GM13976 (cell line): Measurements from ENCODE around the gene BTN3A1.
"Not testable (repeated sequence)": the region's sequence is repeated elsewhere in the genome, so short reads cannot be mapped to it uniquely, and the experiment has no call there.

Experiments used
- DNase-seq: peaks from one replicate; pipeline ENCODE4 v3.0.0; 2012; ENCODE audit warnings: low spot score
- in situ Hi-C: fragments of 300-500 bp; cut with MboI; formaldehyde crosslinking; loops from one replicate; pipeline ENCODE4 v1.12.0; 2022; ENCODE audit warnings: low sequenced_read_pairs, mixed read lengths, inconsistent platforms; ENCODE audit not compliant: unreplicated experiment
- TF ChIP-seq, protein P1 (sequence below): IDR thresholded peaks from 2 replicates; pipeline ENCODE4 v1.5.1; 2012; ENCODE audit warnings: borderline replicate concordance, mild to moderate bottlenecking; ENCODE audit not compliant: insufficient read depth; ENCODE audit errors: extremely low read depth, missing control alignments, control extremely low read depth

The BTN3A1 gene

DNA sequence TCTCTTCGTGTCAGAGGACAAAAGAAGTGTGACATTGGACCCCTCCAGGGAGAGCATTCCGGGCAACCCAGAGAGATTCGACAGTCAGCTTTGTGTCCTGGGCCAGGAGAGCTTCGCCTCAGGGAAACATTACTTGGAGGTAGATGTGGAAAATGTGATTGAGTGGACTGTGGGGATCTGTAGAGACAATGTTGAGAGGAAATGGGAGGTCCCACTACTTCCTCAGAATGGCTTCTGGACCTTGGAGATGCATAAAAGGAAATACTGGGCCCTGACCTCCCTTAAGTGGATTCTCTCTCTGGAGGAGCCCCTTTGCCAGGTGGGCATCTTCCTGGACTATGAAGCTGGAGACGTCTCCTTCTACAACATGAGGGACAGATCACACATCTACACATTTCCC is 28.7 kb downstream of the BTN3A1 start:
- in situ Hi-C loops = no loop called here
- no peak for DNase-seq
- TF ChIP-seq, protein P1, sequence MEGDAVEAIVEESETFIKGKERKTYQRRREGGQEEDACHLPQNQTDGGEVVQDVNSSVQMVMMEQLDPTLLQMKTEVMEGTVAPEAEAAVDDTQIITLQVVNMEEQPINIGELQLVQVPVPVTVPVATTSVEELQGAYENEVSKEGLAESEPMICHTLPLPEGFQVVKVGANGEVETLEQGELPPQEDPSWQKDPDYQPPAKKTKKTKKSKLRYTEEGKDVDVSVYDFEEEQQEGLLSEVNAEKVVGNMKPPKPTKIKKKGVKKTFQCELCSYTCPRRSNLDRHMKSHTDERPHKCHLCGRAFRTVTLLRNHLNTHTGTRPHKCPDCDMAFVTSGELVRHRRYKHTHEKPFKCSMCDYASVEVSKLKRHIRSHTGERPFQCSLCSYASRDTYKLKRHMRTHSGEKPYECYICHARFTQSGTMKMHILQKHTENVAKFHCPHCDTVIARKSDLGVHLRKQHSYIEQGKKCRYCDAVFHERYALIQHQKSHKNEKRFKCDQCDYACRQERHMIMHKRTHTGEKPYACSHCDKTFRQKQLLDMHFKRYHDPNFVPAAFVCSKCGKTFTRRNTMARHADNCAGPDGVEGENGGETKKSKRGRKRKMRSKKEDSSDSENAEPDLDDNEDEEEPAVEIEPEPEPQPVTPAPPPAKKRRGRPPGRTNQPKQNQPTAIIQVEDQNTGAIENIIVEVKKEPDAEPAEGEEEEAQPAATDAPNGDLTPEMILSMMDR = no peak

DNA sequence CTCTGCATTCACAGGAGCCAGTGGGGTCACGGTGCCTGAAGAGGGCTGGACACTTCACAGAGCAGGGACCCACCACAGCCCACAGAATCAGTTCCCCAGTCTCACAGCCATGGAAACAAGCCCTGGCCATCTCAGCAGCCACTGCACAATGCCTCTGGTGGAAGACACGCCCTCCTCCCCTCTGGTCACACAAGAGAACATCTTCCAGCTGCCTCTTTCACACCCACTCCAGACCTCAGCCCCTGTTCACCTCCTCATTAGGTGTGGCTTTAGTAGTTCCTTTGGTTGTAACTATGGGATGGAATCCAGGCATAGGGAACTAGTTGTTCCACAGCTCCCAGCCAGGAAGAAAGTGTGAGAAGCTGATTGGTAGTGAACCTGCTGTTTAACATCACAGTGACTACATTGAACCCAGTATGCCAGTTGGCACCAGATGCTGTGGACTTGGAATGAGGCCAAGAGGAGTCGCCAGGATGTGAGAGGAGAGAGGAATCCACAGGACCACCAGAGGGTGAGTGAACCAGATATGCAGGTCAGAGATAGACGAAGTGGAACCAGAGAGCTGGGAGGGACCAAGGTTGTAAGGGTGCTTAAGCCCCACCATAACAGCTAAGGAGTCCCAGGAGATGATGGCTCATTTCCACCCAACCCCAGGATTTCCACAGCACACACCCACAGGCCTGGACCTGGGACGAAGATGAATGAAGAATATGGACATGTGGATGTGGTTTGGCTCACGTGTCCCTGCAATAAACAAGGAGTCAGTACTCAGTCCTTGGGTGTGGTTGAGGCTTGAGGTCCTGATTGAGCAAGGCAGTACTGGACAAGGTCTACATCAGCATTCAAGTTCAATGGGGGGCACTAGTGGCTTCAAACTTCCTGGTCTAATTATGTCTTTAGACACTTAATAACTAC is 29.4 kb downstream of the BTN3A1 start:
- TF ChIP-seq, protein P1 = no peak
- in situ Hi-C loops = no loop called here
- DNase-seq = no peak

DNA sequence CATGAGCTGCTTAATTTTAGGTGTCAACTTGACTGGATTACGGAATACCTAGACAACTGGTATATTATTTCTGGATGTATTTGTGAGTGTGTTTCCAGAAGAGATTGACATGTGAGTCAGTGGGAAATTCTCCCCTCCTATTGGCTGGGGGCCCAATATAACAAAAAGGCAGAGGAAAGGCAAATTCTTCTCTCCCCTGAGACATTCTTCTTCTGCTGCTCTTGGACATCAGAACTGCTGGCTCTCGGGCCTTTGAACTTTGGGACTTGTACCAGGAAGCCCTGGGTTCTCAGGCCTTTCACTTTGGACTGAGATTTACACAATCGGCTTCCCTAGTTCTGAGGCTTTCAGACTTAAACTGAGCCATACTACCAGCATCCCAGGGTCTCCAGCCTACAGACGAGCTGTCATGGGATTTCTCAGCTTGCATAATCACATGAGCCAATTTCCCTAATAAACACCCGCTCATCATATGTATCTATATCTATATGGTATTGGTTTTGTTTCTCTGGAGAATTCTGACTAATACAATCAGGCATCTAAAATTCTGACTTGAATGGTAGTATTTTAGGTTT is 30.6 kb downstream of the BTN3A1 start:
- in situ Hi-C loops = no loop called here
- DNase-seq = no peak
- TF ChIP-seq, protein P1 = no peak

DNA sequence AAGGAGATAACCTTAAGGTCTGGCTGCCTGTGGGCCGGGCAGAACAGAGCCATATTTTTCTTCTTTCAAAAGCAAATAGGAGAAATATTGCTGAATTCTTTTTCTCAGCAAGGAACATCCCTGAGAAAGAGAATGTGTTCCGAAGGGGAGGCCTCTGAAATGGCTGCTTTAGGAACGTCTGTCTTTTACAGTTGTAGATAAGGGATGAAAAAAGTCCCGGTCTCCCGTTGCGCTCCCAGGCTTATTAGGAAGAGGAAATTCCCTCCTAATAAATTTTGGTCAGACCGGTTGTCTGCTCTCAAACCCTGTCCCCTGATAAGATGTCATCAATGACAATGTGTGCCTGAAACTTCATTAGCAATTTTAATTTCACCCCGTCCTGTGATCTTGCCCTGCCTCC is 31.6 kb downstream of the BTN3A1 start:
- DNase-seq, in situ Hi-C loops: not testable (repeated sequence)

DNA sequence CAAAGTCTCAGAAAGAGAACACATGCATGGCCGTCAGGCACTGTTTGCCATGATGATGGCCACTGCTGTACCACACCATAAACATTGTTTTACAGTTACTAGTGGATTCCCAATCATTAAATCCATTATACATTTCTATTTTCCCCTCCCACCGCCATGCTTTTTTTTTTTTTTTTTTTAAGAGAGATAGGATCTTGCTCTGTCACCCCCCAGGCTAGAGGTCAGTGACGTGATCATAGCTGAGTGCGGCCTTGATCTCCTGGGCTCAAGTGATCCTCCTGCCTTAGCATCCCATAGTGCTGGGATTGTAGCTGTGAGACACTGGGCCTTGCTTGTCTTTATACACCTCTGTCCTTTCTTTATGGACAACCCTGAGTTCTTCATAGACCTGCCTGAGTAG is 33.9 kb downstream of the BTN3A1 start:
- TF ChIP-seq, protein P1 = no peak
- DNase-seq = no peak
- in situ Hi-C loops = no loop called here

DNA sequence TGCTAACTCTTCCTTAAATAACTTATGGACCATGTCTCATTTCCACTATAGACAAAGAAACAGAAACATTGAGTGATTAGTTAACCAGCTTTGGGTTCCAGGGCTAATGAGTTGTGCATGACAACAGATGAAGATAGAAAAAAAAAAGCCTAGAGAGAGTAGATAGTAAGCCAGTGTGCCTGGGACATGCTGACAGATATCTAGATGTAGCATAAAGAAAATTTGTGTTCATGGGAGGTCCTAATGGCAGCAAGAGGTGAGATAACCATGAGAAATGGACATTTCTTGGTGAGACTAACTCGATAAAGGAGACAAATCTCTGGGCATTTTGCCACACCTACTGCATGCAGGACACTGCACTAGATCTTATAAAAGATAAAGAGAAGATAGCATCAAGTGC is 35.5 kb downstream of the BTN3A1 start:
- in situ Hi-C loops = no loop called here
- no peak for DNase-seq
- TF ChIP-seq, protein P1 = no peak

DNA sequence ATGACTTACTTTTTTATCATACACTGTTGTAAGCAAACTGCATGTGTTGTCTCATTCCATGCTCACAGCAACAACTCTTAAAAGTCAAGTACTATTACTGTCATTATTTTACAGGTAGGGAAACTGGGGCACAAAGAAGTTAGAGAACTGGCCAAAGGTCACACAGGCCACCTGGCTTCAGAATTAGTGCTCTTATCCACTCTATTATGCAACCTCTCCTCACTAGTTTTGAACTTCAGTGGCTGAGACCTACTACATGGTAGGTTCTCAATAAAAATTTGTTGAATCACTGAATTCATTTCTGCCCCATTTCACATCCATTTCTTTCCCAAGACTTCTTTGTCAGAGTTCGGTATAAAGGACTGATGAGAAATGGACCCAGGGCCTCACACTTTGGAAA is 35.9 kb downstream of the BTN3A1 start:
- in situ Hi-C loops = no loop called here
- TF ChIP-seq, protein P1 = no peak
- no peak for DNase-seq
